OCI-LY1 (cell line): ENCODE results near the gene MAGI2.

Experiments
- H2AFZ ChIP-seq: fragments of 200-600 bp; sonication (generic), shearing (Covaris generic); 2 replicates; pipeline ENCODE4 v1.6.0; 2014; ENCODE audit warnings: antibody characterized with exemption, mild to moderate bottlenecking, low read length
- H3F3A ChIP-seq: fragments of 200-600 bp; sonication (generic), shearing (Covaris generic); 2 replicates; pipeline ENCODE4 v1.6.0; 2014; ENCODE audit warnings: mild to moderate bottlenecking, antibody characterized with exemption, low read length, moderate library complexity; ENCODE audit not compliant: insufficient read depth
- H3K27ac ChIP-seq: fragments of 200-600 bp; sonication (generic); 2 replicates; pipeline ENCODE4 v1.5.1; 2014; ENCODE audit warnings: low read length, mixed run types, mild to moderate bottlenecking, low read depth; ENCODE audit not compliant: poor library complexity, severe bottlenecking
- H3K27me3 ChIP-seq: fragments of 200-600 bp; sonication (generic); 2 replicates; pipeline ENCODE4 v1.6.0; 2014; ENCODE audit warnings: antibody characterized with exemption, mild to moderate bottlenecking, low read length, moderate library complexity; ENCODE audit not compliant: insufficient read depth
- H3K36me3 ChIP-seq: fragments of 200-600 bp; sonication (generic); 2 replicates; pipeline ENCODE4 v1.6.1; 2014; ENCODE audit warnings: mild to moderate bottlenecking, antibody characterized with exemption, low read length, moderate library complexity, mixed read lengths; ENCODE audit not compliant: insufficient read depth
- H3K4me1 ChIP-seq: fragments of 200-600 bp; sonication (generic); 2 replicates; pipeline ENCODE4 v1.5.1; 2014; ENCODE audit warnings: mild to moderate bottlenecking, low read length, moderate library complexity; ENCODE audit not compliant: insufficient read depth, severe bottlenecking
- H3K4me2 ChIP-seq: fragments of 200-600 bp; sonication (generic), shearing (Covaris generic); 2 replicates; pipeline ENCODE4 v1.6.1; 2014; ENCODE audit warnings: low read length
- H3K4me3 ChIP-seq: fragments of 200-600 bp; sonication (generic); 2 replicates; pipeline ENCODE4 v1.5.1; 2014; ENCODE audit warnings: low read length, low read depth, mild to moderate bottlenecking, mixed read lengths; ENCODE audit not compliant: poor library complexity, severe bottlenecking
- H3K79me2 ChIP-seq: fragments of 200-600 bp; shearing (Covaris generic); 2 replicates; pipeline ENCODE4 v1.6.1; 2016; ENCODE audit warnings: mixed run types, low read length, mixed read lengths; ENCODE audit not compliant: insufficient read depth
- H3K9ac ChIP-seq: fragments of 200-600 bp; sonication (generic), shearing (Covaris generic); 2 replicates; pipeline ENCODE4 v1.6.1; 2014; ENCODE audit warnings: mild to moderate bottlenecking, low read length, mixed read lengths
- H3K9me2 ChIP-seq: fragments of 200-600 bp; sonication (generic), shearing (Covaris generic); 2 replicates; pipeline ENCODE4 v1.6.1; 2014; ENCODE audit warnings: low read depth, mild to moderate bottlenecking, low read length, mixed read lengths
- H3K9me3 ChIP-seq: fragments of 200-600 bp; shearing (Covaris generic); 2 replicates; pipeline ENCODE4 v1.6.1; 2014; ENCODE audit warnings: low read length, mixed read lengths
- H4K20me1 ChIP-seq: fragments of 200-600 bp; sonication (generic), shearing (Covaris generic); 2 replicates; pipeline ENCODE4 v1.6.0; 2016; ENCODE audit warnings: mild to moderate bottlenecking, low read length; ENCODE audit not compliant: insufficient read depth
- EZH2 ChIP-seq: fragments of 200-600 bp; sonication (generic), shearing (Covaris generic); IDR thresholded peaks from 2 replicates; pipeline ENCODE4 v1.8.0; 2017; ENCODE audit warnings: borderline replicate concordance, mixed run types, mild to moderate bottlenecking, antibody characterized with exemption, low read length, moderate library complexity, mixed read lengths
- TF ChIP-seq, protein P1 (sequence below): fragments of 200-600 bp; sonication (generic), shearing (Covaris generic); IDR thresholded peaks from 2 replicates; pipeline ENCODE4 v1.5.1; 2017; ENCODE audit warnings: mild to moderate bottlenecking, antibody characterized with exemption, low read length, moderate library complexity, mixed read lengths

The MAGI2 gene

DNA sequence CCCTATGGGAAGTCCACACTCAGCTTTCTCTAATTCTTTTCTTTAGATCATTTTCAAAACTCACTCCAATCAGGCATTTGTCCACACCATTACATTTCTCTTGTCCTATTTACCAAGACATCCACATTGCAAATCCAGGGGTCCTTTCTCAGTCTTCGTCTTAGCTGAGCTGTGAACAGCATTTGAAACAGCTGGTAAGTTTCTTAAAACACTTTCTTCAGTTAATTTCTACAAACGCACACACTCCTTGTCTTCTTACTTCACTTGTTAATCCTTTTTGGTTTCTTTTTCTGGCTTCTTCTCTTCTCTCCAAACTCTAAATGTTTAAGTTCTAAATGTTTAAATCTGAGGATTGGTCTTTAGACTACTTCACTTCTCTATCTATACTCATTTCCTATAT lies 885.6 kb downstream of the MAGI2 start:
- Histone ChIP-seq H3K27ac (no peak overlapping the region), H3K4me1 (no peaks in the 10 kb centered on the region), H3K4me2 (no peak overlapping the region), H2AFZ (no peak overlapping the region), H3K9ac (no peak overlapping the region), H4K20me1 (no peaks in the 10 kb centered on the region), H3K27me3 (no peaks in the 10 kb centered on the region; the same call in 1 of the 2 replicates), H3K9me2 (no peaks in the 10 kb centered on the region), H3K36me3 (no peaks in the 10 kb centered on the region), H3K4me3 (no peak overlapping the region), H3F3A (no peaks in the 10 kb centered on the region), H3K79me2 (no peaks in the 10 kb centered on the region), H3K9me3 (no peaks in the 10 kb centered on the region)
- TF ChIP-seq, protein P1, sequence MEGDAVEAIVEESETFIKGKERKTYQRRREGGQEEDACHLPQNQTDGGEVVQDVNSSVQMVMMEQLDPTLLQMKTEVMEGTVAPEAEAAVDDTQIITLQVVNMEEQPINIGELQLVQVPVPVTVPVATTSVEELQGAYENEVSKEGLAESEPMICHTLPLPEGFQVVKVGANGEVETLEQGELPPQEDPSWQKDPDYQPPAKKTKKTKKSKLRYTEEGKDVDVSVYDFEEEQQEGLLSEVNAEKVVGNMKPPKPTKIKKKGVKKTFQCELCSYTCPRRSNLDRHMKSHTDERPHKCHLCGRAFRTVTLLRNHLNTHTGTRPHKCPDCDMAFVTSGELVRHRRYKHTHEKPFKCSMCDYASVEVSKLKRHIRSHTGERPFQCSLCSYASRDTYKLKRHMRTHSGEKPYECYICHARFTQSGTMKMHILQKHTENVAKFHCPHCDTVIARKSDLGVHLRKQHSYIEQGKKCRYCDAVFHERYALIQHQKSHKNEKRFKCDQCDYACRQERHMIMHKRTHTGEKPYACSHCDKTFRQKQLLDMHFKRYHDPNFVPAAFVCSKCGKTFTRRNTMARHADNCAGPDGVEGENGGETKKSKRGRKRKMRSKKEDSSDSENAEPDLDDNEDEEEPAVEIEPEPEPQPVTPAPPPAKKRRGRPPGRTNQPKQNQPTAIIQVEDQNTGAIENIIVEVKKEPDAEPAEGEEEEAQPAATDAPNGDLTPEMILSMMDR, result no peak
- TF ChIP-seq EZH2, result no peak

DNA sequence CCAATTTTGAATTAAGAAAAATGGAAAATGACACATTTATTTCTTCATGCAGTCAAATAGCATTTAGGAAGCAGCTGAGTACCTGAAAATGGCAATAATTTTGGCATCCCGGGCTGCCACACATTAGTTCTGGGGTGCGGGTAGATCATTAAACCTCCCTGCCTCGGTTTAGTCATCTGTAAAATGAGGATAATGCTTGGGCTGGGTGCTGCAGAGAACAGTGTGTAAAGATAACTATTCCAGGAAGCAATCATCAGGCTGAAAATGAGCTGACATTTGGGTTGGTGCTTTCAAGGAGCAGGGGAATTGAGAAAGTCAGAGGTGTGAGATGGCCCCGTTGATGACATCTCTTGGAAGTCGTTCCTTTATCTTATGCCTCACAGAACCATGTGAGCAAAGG lies 887.7 kb downstream of the MAGI2 start:
- Histone ChIP-seq H4K20me1 (no peaks in the 10 kb centered on the region), H2AFZ (no peak overlapping the region), H3K4me1 (no peaks in the 10 kb centered on the region), H3K4me3 (no peak overlapping the region), H3K27me3 (no peaks in the 10 kb centered on the region), H3K9me2 (no peaks in the 10 kb centered on the region), H3K27ac (no peak overlapping the region), H3K4me2 (no peak overlapping the region), H3K36me3 (no peaks in the 10 kb centered on the region), H3K9me3 (no peaks in the 10 kb centered on the region), H3K9ac (no peak overlapping the region), H3K79me2 (no peaks in the 10 kb centered on the region), H3F3A (no peaks in the 10 kb centered on the region)
- no peak for TF ChIP-seq EZH2
- TF ChIP-seq, protein P1, result no peak

DNA sequence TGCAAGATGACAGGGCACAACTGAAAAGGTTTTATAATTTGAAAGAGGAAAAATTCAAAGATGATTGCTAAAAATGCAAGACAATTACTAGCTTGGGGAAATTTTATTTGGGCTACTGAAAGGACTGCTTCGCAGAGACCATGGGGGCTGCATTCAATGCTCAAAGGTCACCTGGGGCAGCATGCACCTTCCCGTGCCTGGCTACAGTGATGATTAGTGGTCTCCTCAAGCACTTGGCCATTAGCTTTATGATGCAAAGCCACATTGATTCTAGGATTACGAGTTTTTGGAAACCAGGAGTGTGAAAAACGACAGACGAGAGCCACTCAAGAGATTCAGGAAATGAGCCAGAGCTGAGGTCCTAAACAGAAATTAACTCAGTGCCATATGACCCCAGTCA lies 890.3 kb downstream of the MAGI2 start:
- Histone ChIP-seq H3K9me3 (no peaks in the 10 kb centered on the region), H3K27ac (no peak overlapping the region), H2AFZ (no peak overlapping the region)

More for the DNA sequence above, 890.3 kb downstream of the MAGI2 start:
- Histone ChIP-seq H3F3A (no peaks in the 10 kb centered on the region), H3K4me2 (no peak overlapping the region), H4K20me1 (no peaks in the 10 kb centered on the region), H3K4me1 (no peaks in the 10 kb centered on the region), H3K27me3 (no peaks in the 10 kb centered on the region), H3K4me3 (no peak overlapping the region), H3K9me2 (no peaks in the 10 kb centered on the region), H3K36me3 (no peaks in the 10 kb centered on the region), H3K9ac (no peak overlapping the region), H3K79me2 (no peaks in the 10 kb centered on the region)
- no peak for TF ChIP-seq EZH2
- TF ChIP-seq, protein P1, result no peak
